Measurements from ENCODE around the gene RHOBTB1.
"Not testable (repeated sequence)": the region's sequence is repeated elsewhere in the genome, so short reads cannot be mapped to it uniquely, and the experiment has no call there.

Gene RHOBTB1

DNA sequence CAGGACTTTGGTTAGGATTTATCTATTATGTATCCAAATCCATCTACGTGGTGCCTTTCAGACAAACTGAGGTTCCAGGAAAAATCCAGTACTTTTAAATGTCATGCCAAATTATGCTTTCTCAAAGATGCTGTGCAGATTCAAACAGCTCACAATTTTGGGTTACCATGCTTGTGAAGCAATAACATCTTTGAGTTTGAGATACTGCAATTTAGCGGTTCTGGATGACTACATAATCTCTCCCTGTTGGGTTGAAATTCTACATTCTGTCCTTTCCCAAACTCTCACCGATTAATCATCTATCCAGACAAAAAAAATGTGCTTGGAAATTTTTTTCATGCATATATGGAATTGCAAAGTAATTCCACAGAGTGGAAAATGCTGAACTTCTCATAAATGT is 3.5 kb downstream of the RHOBTB1 start:
- DNase-seq (ENCODE audit: low spot score), result no peak

DNA sequence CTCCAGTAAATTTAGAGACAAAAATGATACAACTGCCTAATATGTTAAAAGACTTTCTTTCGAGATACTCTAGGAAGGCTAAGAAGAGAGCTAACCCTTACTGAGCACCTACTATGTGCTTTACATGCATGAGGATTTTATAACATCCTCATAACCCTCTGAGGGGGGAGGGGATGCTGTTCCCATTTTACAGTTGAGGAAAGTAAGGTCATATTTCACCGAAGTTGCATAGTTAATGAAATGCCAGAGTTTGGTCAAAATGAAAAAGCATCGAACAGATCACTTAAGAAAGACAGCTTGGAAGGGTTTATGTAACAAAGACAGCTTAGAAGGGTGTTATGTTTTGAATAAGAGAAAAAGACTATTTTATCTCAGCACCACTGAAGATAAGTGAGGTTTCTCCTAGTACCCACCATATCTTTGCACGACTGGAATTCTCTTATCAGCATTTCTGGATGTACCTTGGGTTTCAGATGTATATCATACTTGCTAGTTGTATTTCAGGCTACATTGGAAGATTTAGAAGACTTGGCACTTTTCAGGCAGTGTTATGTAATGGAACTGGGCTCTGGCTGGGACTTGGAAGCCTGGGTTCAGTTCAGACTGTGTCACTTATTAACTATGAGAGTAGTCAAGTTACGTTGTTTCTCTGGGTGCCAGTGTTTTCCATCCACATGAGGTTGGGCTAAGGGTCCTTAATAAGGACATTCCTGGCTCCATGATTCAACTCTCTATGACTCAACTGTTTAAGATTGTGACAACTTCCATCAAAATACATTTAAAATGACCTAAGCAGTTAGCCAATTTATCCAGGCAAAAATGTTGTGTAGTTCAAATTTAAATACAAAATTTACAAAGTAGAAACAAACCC is 6.0 kb downstream of the RHOBTB1 start:
- no peak for DNase-seq (ENCODE audit: low spot score)

GRCh38 chr10:60937022-60937421 is 7.0 kb downstream of the RHOBTB1 start:
- no peak for DNase-seq (ENCODE audit: low spot score)

- DNase-seq (ENCODE audit: low spot score), result no peak
Observed at GRCh38 chr10:60934215-60935175, 9.5 kb downstream of the RHOBTB1 start.

DNA sequence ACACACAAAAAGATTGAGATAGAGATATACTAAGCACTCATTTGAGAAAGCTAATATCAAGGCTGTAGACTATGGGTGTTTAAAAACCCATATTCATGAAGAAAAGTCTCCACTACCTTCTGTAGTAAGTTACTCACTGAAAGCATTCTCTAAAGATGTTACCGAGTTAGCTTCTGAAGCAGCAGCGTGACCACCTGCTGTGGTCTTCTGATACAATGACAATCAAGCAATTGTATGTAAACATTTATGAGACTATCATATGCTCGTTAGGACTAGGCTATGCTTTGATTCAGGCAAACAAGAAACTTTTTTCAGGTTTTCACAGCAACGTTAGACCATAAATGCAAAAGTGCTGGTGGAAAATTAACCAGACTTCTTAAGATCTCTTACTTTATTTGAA is 11.2 kb downstream of the RHOBTB1 start:
- DNase-seq (ENCODE audit: low spot score), result no peak

DNA sequence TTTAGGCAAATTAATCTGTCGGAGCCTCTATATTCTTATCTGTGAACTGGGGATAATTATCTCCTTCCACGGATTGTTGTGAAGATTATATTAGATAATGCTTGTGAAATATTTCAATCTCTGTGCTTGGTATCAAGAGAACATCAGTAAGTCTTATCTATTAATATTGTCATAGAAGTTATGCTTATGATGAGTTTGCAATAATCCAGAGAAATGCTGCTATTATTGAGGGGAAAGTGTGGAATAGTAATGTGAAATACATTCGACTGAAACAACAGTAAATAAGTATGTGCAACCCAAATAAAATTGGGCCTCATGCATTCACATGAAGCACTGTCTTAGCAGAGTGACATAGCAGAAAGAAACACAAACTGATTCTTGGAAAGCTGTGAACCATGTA is 13.7 kb downstream of the RHOBTB1 start:
- DNase-seq (ENCODE audit: low spot score), result no peak

DNA sequence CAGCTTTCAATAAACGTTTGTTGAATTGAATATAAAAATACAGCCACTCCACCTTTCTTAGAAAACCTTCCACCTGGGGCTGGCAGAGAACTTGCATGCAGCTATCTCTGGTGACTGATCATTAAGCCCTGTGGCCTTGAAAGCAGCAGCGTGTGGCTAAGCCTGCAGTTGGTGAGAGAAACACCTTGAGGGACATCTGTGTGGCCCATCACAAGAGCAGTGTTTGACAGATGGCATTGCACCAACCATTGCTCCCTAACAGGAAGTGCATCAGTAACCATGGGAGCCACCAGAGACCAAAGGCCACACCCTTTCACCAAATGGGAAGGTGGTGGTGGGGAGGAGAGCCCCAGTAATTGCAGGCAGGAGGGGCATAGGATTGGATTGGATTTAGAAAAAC is 22.4 kb downstream of the RHOBTB1 start:
- no peak for DNase-seq (ENCODE audit: low spot score)

DNA sequence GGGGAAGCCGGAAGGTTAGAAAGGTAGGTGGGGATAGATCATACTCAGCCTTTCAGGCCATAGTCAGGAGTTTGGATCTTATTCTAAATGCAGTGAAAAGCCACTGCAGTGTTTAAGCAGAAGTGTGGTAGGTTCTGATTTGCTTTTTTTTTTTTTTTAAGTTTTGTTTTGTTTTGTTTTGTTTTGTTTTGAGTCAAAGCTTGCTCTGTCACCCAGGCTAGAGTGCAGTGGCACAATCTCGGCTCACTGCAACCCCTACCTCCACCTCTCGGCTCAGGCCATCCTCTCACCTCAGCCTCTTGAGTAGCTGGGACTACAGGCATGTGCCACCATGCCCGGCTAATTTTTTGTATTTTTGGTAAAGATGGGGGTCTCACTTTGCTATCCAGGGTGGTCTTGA is 23.5 kb downstream of the RHOBTB1 start:
- DNase-seq (ENCODE audit: low spot score), result no peak

GRCh38 chr10:60919551-60919950 is 24.4 kb downstream of the RHOBTB1 start:
- DNase-seq (ENCODE audit: low spot score), result no peak

DNA sequence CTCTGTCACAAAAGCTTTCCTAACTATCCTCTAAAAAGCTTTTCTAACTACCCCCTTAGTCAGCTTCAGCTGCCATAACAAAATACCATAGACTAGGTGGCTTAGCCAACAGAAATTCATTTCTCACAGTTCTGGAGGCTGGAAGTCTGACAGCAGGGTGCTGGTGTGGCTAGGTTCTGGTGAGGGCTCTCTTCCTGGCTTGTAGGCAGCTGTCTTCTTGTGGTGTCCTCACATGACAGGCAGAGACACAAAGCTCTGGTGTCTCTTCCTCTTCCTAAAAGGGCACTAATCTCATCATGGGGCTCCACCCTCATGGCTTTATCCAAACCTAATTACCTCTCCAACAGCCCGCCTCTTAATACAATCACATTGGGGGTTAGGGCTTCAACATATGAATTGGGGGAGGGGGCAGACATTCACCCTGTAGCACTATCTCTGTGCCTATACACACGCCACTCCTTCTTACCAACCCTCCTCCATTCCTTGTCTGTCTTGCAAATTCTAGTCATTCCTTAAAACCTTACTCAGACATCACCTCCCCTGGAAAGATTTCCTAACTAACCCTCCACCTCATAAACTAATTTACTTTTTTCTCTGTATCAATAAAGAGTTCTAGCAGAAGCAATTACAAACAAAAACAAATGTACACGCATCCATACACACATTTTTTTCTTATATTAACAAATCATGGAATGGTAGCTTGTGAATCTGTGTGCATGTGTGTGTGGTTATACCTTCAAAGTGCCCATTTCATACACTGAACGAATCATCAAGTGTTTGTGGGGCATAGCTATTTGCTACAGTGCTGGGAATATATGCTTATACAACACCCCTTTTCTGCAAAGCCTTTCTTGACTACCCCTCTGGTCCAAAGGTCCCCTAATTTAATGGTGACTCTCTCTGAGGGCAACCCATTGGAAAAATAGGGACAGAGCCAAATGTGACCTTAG is 26.4 kb downstream of the RHOBTB1 start:
- no peak for DNase-seq (ENCODE audit: low spot score)

- no peak for DNase-seq (ENCODE audit: low spot score)
Observed at GRCh38 chr10:60916025-60916424, 28.0 kb downstream of the RHOBTB1 start.

DNA sequence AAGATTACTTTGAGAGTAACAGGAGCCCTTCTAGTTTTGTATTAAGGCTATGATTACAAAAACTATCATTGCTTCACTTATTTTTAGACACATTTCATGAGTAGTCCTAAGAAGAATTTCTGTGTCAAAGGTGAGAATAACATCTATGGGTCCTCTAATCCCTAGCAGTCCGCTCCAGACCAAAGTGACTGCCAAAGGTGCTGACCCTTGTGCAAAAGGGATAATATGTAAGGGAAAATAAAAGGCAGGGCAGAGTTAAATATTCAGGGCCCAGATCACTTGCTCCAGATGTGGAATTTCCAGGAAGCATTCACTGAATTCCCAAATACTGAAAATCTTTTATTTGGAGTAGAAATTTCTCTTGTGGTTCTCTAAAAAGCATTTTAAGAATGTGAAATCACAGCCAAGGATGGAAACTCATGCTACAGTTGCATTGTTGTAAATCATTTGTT is 29.3 kb downstream of the RHOBTB1 start:
- no peak for DNase-seq (ENCODE audit: low spot score)

GRCh38 chr10:60913657-60914056 is 30.3 kb downstream of the RHOBTB1 start:
- DNase-seq (ENCODE audit: low spot score), result no peak

- no peak for DNase-seq (ENCODE audit: low spot score)
Observed at GRCh38 chr10:60913071-60913470, 30.9 kb downstream of the RHOBTB1 start.

DNA sequence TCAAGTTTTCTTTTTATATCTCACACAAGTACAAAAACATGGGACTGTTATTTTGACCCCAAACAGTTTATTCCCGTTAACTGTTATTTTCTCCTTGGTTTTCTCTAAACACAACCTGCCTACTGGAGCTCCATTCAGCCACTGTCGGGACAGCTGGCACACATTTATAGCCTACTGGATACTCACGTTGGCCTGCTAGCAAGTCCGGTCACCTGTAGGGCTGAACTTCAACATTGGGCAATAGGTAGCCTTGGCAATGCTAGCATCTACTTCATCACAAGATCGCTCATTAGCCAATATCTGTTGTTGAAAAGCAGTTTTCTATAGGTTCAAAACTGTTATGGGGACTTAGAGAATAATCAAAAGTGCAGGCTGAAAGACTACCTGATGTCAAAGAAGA is 32.3 kb downstream of the RHOBTB1 start:
- no peak for DNase-seq (ENCODE audit: low spot score)

DNA sequence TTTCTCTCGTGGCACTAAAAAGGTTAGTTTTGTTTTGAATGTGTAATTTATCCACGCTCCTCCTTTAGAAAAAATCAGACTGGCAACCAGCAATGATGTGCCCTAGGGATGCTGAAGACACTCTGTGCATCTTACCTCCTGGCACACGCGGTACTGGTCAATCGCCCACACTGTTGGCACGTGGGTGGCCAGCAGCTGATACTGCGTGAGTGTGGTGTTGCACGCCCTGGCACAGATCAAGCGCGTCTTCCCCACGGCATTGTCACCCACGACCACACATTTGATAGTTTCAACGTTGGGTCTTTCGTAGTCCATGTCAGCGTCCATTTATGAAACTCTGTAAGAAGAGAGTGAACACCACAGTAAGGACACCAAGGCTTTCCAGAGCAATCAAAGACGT is 32.8 kb downstream of the RHOBTB1 start:
- DNase-seq (ENCODE audit: low spot score), result no peak

DNA sequence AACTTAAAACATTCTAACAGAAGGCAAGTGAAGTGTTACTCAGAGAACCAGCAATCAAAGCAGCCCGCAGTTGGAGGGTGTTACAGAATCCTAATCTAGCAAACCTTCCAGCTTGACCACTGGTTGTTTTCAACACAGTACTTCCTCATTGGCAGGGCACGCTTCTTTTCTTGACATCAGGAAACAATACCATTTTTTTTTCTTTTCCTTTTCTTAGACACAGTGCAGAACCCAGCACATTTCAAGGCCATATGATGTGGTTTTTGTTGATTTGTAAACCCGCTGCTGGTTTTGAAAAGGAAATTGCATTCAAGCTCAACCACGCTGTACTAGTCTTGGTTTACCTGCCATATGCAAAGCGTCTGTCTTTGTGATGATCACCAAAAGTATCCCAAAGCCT is 33.4 kb downstream of the RHOBTB1 start:
- DNase-seq (ENCODE audit: low spot score), result no peak

- no peak for DNase-seq (ENCODE audit: low spot score)
Observed at GRCh38 chr10:60908896-60909295, 35.1 kb downstream of the RHOBTB1 start.

- no peak for DNase-seq (ENCODE audit: low spot score)
Observed at GRCh38 chr10:60908031-60908430, 36.0 kb downstream of the RHOBTB1 start.

- no peak for DNase-seq (ENCODE audit: low spot score)
Observed at GRCh38 chr10:60907236-60907635, 36.7 kb downstream of the RHOBTB1 start.

DNA sequence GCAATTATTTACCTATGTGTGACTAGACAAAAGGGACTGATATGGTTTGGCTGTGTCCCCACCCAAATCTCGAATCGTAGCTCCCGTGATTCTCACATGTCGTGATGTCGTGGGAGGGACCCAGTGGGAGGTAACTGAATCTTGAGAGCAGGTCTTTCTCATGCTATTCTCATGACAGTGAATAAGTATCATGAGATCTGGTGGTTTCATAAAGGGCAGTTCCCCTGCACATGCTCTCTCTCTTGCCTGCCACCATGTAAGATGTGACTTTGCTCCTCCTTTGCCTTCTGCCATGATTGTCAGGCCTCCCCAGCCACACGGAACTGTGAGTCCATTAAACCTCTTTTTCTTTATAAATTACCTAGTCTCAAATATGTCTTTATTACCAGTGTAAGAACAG is 37.2 kb downstream of the RHOBTB1 start:
- DNase-seq (ENCODE audit: low spot score), result not testable (repeated sequence)

DNA sequence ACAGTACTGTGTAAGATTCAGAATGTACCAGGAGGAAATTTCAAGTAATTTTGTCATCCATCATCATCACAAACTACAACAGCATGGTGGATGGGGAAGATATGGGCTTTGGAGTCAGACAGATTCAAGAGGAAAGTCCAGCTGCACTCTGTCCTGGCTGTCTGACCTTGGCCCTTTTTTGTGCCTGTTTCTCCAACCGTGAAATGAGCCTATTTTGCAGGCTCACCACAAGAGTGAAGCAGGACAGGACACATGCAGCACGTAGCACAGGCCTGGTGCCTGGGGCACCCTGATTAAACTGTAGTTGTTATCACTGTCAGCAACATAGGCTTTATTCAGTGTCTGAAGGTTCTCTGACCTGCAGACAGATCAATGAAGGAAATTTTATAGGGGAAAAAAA is 37.6 kb downstream of the RHOBTB1 start:
- DNase-seq (ENCODE audit: low spot score), result no peak
